IMR-90 (cell line): ENCODE measurements around the gene MARS1. TPM values are rescaled to one million over a fixed set of nuclear protein-coding genes. Genes with fewer than 3 reads are reported as not detected.
A peak's percentile ranks its signal among the peaks of the same experiment; 100 is the strongest.

ENCODE experiments used
- ATAC-seq: fragments of 200-7000 bp; cut with Tn5 transposase; 2 replicates; pipeline ENCODE4 v1.9.1; 2020; ENCODE audit warnings: low read depth, mild to moderate bottlenecking, moderate library complexity
- BruUV-seq: library from RNA; stranded (reverse); fragments of 400-500 nt; replicated peaks from 2 replicates; lab custom pipeline; 2021; lab: Mats Ljungman, UMichigan
- CTCF ChIA-PET: fragments of 300-600 bp; formaldehyde crosslinking; extraction: SDS; loops from one replicate; lab custom pipeline; 2021; ENCODE audit warnings: antibody characterized with exemption; lab: Yijun Ruan, JAX
- POLR2A ChIA-PET: fragments of 300-600 bp; sonication (Branson Sonifier 250); formaldehyde crosslinking; loops from one replicate; lab custom pipeline; 2022; ENCODE audit warnings: antibody characterized with exemption; ENCODE audit not compliant: unreplicated experiment; lab: Charles Lee
- DNase-seq: peaks from one replicate; pipeline ENCODE4 v3.0.0; 2013
- H2AFZ ChIP-seq: replicated peaks from 2 replicates; pipeline ENCODE3; 2013; ENCODE audit warnings: low read length, mild to moderate bottlenecking; ENCODE audit not compliant: poor library complexity
- H2AK5ac ChIP-seq: 2 replicates; pipeline ENCODE4 v1.6.1; 2013; ENCODE audit warnings: low read depth, low read length, inconsistent platforms
- H2AK9ac ChIP-seq: replicated peaks from 2 replicates; pipeline ENCODE3; 2013; ENCODE audit warnings: mild to moderate bottlenecking, low read depth, low read length, moderate library complexity; ENCODE audit not compliant: poor library complexity
- H2BK120ac ChIP-seq: 2 replicates; pipeline ENCODE4 v1.6.1; 2013; ENCODE audit warnings: low read depth, low read length, inconsistent platforms
- H2BK15ac ChIP-seq: 3 replicates; pipeline ENCODE4 v1.6.1; 2013; ENCODE audit warnings: low read depth, low read length, inconsistent platforms
- H2BK20ac ChIP-seq: 2 replicates; pipeline ENCODE4 v1.6.1; 2013; ENCODE audit warnings: low read depth, mild to moderate bottlenecking, inconsistent platforms, low read length, moderate library complexity
- H2BK5ac ChIP-seq: 2 replicates; pipeline ENCODE4 v1.6.1; 2013; ENCODE audit warnings: mild to moderate bottlenecking, low read depth, low read length, inconsistent platforms; ENCODE audit not compliant: poor library complexity, severe bottlenecking
- H3K14ac ChIP-seq: replicated peaks from 2 replicates; pipeline ENCODE4 v1.6.1; 2013; ENCODE audit warnings: low read depth, low read length, inconsistent platforms
- H3K18ac ChIP-seq: 2 replicates; pipeline ENCODE4 v1.6.1; 2013; ENCODE audit warnings: low read depth, low read length, control low read depth
- H3K23ac ChIP-seq: 2 replicates; pipeline ENCODE4 v1.6.1; 2013; ENCODE audit warnings: low read depth, low read length, inconsistent platforms
- H3K27ac ChIP-seq: 2 replicates; pipeline ENCODE4 v1.5.1; 2013; ENCODE audit warnings: mild to moderate bottlenecking, control low read depth, low read length; ENCODE audit not compliant: insufficient read depth
- H3K27me3 ChIP-seq: 2 replicates; pipeline ENCODE4 v1.6.1; 2013; ENCODE audit warnings: low read length; ENCODE audit not compliant: control insufficient read depth, insufficient read depth
- H3K36me3 ChIP-seq: 2 replicates; pipeline ENCODE4 v1.6.1; 2013; ENCODE audit warnings: low read length, mixed read lengths; ENCODE audit not compliant: control insufficient read depth, insufficient read depth
- H3K4ac ChIP-seq: 2 replicates; pipeline ENCODE4 v1.6.1; 2013; ENCODE audit warnings: low read depth, low read length, inconsistent platforms
- H3K4me1 ChIP-seq: 2 replicates; pipeline ENCODE4 v1.6.1; 2013; ENCODE audit warnings: low read length, mixed read lengths; ENCODE audit not compliant: control insufficient read depth, insufficient read depth
- H3K4me2 ChIP-seq: 2 replicates; pipeline ENCODE4 v1.6.1; 2013; ENCODE audit warnings: low read depth, mild to moderate bottlenecking, control low read depth, low read length, moderate library complexity
- H3K4me3 ChIP-seq: 2 replicates; pipeline ENCODE4 v1.5.1; 2013; ENCODE audit warnings: low read depth, mild to moderate bottlenecking, control low read depth, low read length, moderate library complexity; ENCODE audit not compliant: insufficient read depth
- H3K56ac ChIP-seq: 2 replicates; pipeline ENCODE4 v1.6.1; 2013; ENCODE audit warnings: low read length, inconsistent platforms; ENCODE audit not compliant: insufficient read depth; ENCODE audit errors: extremely low read depth
- H3K79me1 ChIP-seq, 2 experiments: 2 replicates each; pipeline ENCODE4 v1.6.1; 2013; ENCODE audit warnings: low read length in 2 of 2, inconsistent platforms in 1 of 2, low read depth in 1 of 2
- H3K9ac ChIP-seq: 2 replicates; pipeline ENCODE4 v1.6.1; 2013; ENCODE audit warnings: low read depth, low read length, control low read depth
- H3K9me1 ChIP-seq: 2 replicates; pipeline ENCODE4 v1.6.1; 2013; ENCODE audit warnings: low read length, inconsistent platforms; ENCODE audit not compliant: insufficient read depth
- H3K9me3 ChIP-seq: 2 replicates; pipeline ENCODE4 v1.6.1; 2013; ENCODE audit warnings: low read length; ENCODE audit not compliant: control insufficient read depth, insufficient read depth
- H4K20me1 ChIP-seq: 2 replicates; pipeline ENCODE4 v1.6.1; 2013; ENCODE audit warnings: low read length, inconsistent platforms; ENCODE audit not compliant: insufficient read depth
- H4K5ac ChIP-seq: 2 replicates; pipeline ENCODE4 v1.6.1; 2013; ENCODE audit warnings: mild to moderate bottlenecking, low read depth, low read length, control low read depth
- H4K8ac ChIP-seq, 2 experiments: 2 replicates each; pipeline ENCODE4 v1.6.1; 2013; ENCODE audit warnings: low read depth in 2 of 2, low read length in 2 of 2, control low read depth in 1 of 2, inconsistent platforms in 1 of 2
- H4K91ac ChIP-seq: 2 replicates; pipeline ENCODE4 v1.6.1; 2013; ENCODE audit warnings: low read depth, low read length, inconsistent platforms; ENCODE audit not compliant: insufficient read depth
- CEBPB ChIP-seq: IDR thresholded peaks from 2 replicates; pipeline ENCODE4 v1.6.1; 2012; ENCODE audit warnings: low read depth, low read length, improper control_type of control experiment
- MAZ ChIP-seq: IDR thresholded peaks from 2 replicates; pipeline ENCODE4 v1.6.1; 2012; ENCODE audit warnings: low read depth, mild to moderate bottlenecking, low read length, improper control_type of control experiment, moderate library complexity, borderline replicate concordance
- MXI1 ChIP-seq: IDR thresholded peaks from 2 replicates; pipeline ENCODE4 v1.6.1; 2012; ENCODE audit warnings: low read depth, mild to moderate bottlenecking, low read length, moderate library complexity, borderline replicate concordance
- SMC3 ChIP-seq: fragments of 150-350 bp; IDR thresholded peaks from 2 replicates; pipeline ENCODE4 v1.6.1; 2016; ENCODE audit warnings: low read depth, mild to moderate bottlenecking, antibody characterized with exemption, low read length, moderate library complexity
- WGBS, 2 experiments: methylation state at CpG; one replicate each; pipeline versions ENCODE4 v1.1.5 to v1.1.7; 2013; ENCODE audit warnings: missing lambda C conversion rate in 2 of 2; ENCODE audit not compliant: insufficient read length in 1 of 2; ENCODE audit errors: extremely low coverage in 2 of 2; 5-methylcytosine and 5-hydroxymethylcytosine counted together
- dilution Hi-C: fragments of 300-500 bp; cut with HindIII; formaldehyde crosslinking; loops from one replicate; pipeline ENCODE4 v1.14.3; 2018; ENCODE audit warnings: low sequenced_read_pairs; ENCODE audit not compliant: unreplicated experiment
- in situ Hi-C: fragments of 300-500 bp; cut with MboI; formaldehyde crosslinking; loops from 3 replicates; pipeline ENCODE4 v1.14.3; 2019; ENCODE audit warnings: low sequenced_read_pairs, inconsistent platforms, mixed read lengths
- intact Hi-C: fragments of 100-400 bp; cut with micrococcal nuclease; formaldehyde crosslinking; loops from 2 replicates; pipeline ENCODE4 v1.10.0; 2022
- polyA plus RNA-seq, 3 experiments: library from polyadenylated mRNA; depleted of rRNA; stranded (reverse); fragments of >200 nt; gene quantifications; 2 replicates each; pipeline ENCODE4 v1.2.3, GENCODE V29; 2012; ENCODE audit warnings: low replicate concordance in 1 of 3
- total RNA-seq: library from RNA; depleted of rRNA; stranded (reverse); fragments of >200 nt; gene quantifications from 2 replicates; pipeline ENCODE4 v1.2.3, GENCODE V29; 2012

MARS1 gene
- total and polyA plus RNA-seq, 2 of the 4 experiments (the other 2 are of a cell fraction) = 156 to 164 TPM

- H3K56ac ChIP-seq = peak overlapping the region; percentile 91
- H2AFZ ChIP-seq = peak overlapping the region; percentile 93
- peaks cover 40% of the 10 kb centered on the region for H3K36me3 ChIP-seq
- peak overlapping the region; percentile 6 for H3K18ac ChIP-seq
- peak overlapping the region; percentile 39 for H3K23ac ChIP-seq
- H3K9me1 ChIP-seq = peaks cover 14% of the 10 kb centered on the region
- no peak for TF ChIP-seq SMC3
- TF ChIP-seq MAZ = 0 out of 2 replicates have a peak, but pooled peaks have one; percentile 7
- TF ChIP-seq MXI1 = 0 out of 2 replicates have a peak, but pooled peaks have one; percentile 33
- peak; percentile 62 for TF ChIP-seq CEBPB
- peak; percentile 0; the same call in 1 of the 2 replicates for ATAC-seq
- H4K5ac ChIP-seq = no peak overlapping the region
- H2BK15ac ChIP-seq = peak overlapping the region; percentile 59; the same call in 1 of the 3 replicates
- H4K20me1 ChIP-seq = peaks cover 45% of the 10 kb centered on the region
- H3K4me2 ChIP-seq = peak overlapping the region; percentile 93
- peak overlapping the region; percentile 100 for H2AK9ac ChIP-seq
- H3K9ac ChIP-seq = peak overlapping the region; percentile 91
- H3K9me3 ChIP-seq = no peaks in the 10 kb centered on the region
- H3K27ac ChIP-seq = peak overlapping the region; percentile 88
- H4K91ac ChIP-seq = peak overlapping the region; percentile 64
- WGBS, 2 experiments = 17% methylated on average over 1 of the region's 38 CpGs; no CpG with 5 or more reads in 1 of the 2 experiments
- peaks cover 17 to 66% of the 10 kb centered on the region in 2 experiments for H3K79me1 ChIP-seq
- H2BK5ac ChIP-seq = peak overlapping the region; percentile 85
- peak overlapping the region; percentile 93 for H3K14ac ChIP-seq
- H3K4me3 ChIP-seq = peak overlapping the region; percentile 59
- POLR2A ChIA-PET = interaction anchor here (0.7 kb wide), 1 partner anchor 13 kb away, joined by 7 read pairs; no protein-coding TSS in a partner anchor
- H2AK5ac ChIP-seq = peak overlapping the region; percentile 98
- H3K27me3 ChIP-seq = no peaks in the 10 kb centered on the region
- no peak overlapping the region for H2BK20ac ChIP-seq
- CTCF ChIA-PET = interaction anchor here (0.6 kb wide), 1 partner anchor 805 kb away, joined by 3 read pairs; no protein-coding TSS in a partner anchor
- DNase-seq = peak; percentile 49
- in situ Hi-C loops = no loop called here
- H3K4me1 ChIP-seq = peaks cover 22% of the 10 kb centered on the region
- dilution Hi-C loops = no loop called here
- BruUV-seq = no TSS peak
- H4K8ac ChIP-seq = peak overlapping the region; percentile 47 to 78; a peak in 3 of 4 replicates
- intact Hi-C loops = no loop called here
- H2BK120ac ChIP-seq = peak overlapping the region; percentile 41; the same call in 1 of the 2 replicates
- peak overlapping the region; percentile 91 for H3K4ac ChIP-seq
Observed at GRCh38 chr12:57522887-57523705, 35.2 kb downstream of the MARS1 start.
